ENCODE measurements around the gene BEX4. TPM values are rescaled to one million over a fixed set of nuclear protein-coding genes. Genes with fewer than 3 reads are reported as not detected.

BEX4 gene
- total and polyA plus RNA-seq, 2 of the 8 experiments (the other 6 are each of a cell fraction or from before 2014, with no cell fraction given): 27.2 to 45.1 TPM

DNA sequence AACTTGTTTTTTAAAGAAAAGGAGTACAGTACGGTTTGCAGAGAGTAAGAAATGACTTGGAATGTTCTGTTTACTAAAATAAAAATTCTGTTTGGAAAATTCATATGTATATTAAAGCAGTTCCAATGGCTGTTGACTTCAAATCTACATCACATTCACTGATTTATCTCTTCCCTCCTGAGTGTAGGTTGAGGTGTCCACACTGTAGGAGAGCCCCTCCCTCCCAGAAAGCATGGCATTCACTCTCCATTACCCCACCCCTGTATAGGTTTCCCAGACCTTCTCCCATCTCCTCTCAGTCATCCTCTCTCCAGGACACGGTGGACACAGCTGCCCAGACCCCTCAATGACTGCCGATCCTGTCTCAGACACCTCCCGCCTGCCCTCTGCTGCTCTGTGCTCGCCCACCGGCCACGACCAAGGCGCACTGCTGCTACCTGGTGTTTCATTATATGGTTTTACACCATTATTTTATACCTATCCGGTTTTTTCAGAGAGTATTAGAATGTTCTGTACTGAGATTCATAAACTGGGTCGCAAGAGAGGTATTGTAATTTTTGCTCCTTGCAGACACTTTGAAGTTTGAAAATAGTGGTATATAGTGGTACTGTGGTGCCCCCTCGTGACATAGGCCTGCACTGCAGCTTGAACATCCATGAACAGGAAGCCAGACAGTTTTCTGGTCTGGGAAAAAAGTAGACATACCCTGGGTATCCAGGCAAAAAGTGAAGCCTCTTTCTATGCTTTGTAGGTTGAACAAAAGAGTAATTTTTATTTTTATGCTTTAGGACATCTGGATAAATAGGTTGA is 38.8 kb upstream of the BEX4 start (continued):
- no peak for TF ChIP-seq NANOG (IDR thresholded peaks at IDR 0.05; ENCODE audit: insufficient read depth, low read depth, low read length, poor library complexity, severe bottlenecking)

All from H1 (cell line).